GM21786 (cell line): ENCODE results near the gene TFIP11.

Experiments used
- ATAC-seq: cut with Tn5 transposase; IDR thresholded peaks from one replicate; pipeline ENCODE4 v1.9.1; 2021; ENCODE audit not compliant: unreplicated experiment

Gene TFIP11

GRCh38 chr22:26508148-26508547 lies 4.1 kb downstream of the TFIP11 start:
- no peak for ATAC-seq

- ATAC-seq = no peak
These were observed 8.5 kb downstream of the TFIP11 start for GRCh38 chr22:26503758-26504157.

GRCh38 chr22:26502688-26503561 lies 9.3 kb downstream of the TFIP11 start:
- no peak for ATAC-seq

GRCh38 chr22:26501996-26502395 lies 10.3 kb downstream of the TFIP11 start:
- no peak for ATAC-seq

GRCh38 chr22:26499188-26499703 lies 13.0 kb downstream of the TFIP11 start:
- ATAC-seq = no peak

GRCh38 chr22:26496456-26496855 lies 15.8 kb downstream of the TFIP11 start:
- ATAC-seq = no peak

GRCh38 chr22:26494506-26494905 lies 17.8 kb downstream of the TFIP11 start:
- no peak for ATAC-seq

- ATAC-seq = no peak
These were observed 20.1 kb downstream of the TFIP11 start for GRCh38 chr22:26492220-26492619.

GRCh38 chr22:26489447-26490036 lies 22.7 kb downstream of the TFIP11 start:
- no peak for ATAC-seq

GRCh38 chr22:26487996-26488395 lies 24.3 kb downstream of the TFIP11 start:
- ATAC-seq = no peak

- no peak for ATAC-seq
These were observed 25.9 kb downstream of the TFIP11 start for GRCh38 chr22:26486394-26486793.

GRCh38 chr22:26485806-26486390 lies 26.4 kb downstream of the TFIP11 start:
- ATAC-seq = no peak

- no peak for ATAC-seq
These were observed 27.3 kb downstream of the TFIP11 start for GRCh38 chr22:26485013-26485412.

GRCh38 chr22:26484360-26484706 lies 27.9 kb downstream of the TFIP11 start:
- no peak for ATAC-seq

GRCh38 chr22:26483439-26484359 lies 28.6 kb downstream of the TFIP11 start, which contains the start of the genes HPS4 and SRRD:
Gene HPS4 (minus strand): TSS chr22:26483783. CDS start chr22:26481762, 2,021 bp downstream.
Gene SRRD (plus strand): TSS chr22:26483877. CDS start chr22:26483891, 14 bp downstream.
- peak; percentile 58 for ATAC-seq

- ATAC-seq = no peak
These were observed 29.2 kb downstream of the TFIP11 start for GRCh38 chr22:26483043-26483438.

- ATAC-seq = no peak
These were observed 30.1 kb downstream of the TFIP11 start for GRCh38 chr22:26482161-26482560.

GRCh38 chr22:26481694-26482093 lies 30.6 kb downstream of the TFIP11 start:
- ATAC-seq = no peak

GRCh38 chr22:26481112-26481693 lies 31.1 kb downstream of the TFIP11 start:
- no peak for ATAC-seq

- no peak for ATAC-seq
These were observed 31.7 kb downstream of the TFIP11 start for GRCh38 chr22:26480611-26480932.
